Activated CD8-positive, alpha-beta T cell treated with anti-CD3 and anti-CD28 coated beads for 36 hours (primary cell): ENCODE data around the gene CDC25B. TPM values are rescaled to one million over a fixed set of nuclear protein-coding genes. Genes with fewer than 3 reads are reported as not detected.

ENCODE experiments used
- ATAC-seq: fragments of 200-7000 bp; cut with Tn5 transposase; one replicate; pipeline ENCODE4 v1.10.0; 2021; ENCODE audit warnings: mild to moderate bottlenecking, moderate library complexity
- CTCF ChIA-PET: fragments of 350-600 bp; sonication (Branson Sonifier 250); formaldehyde crosslinking; loops from one replicate; lab custom pipeline; 2021; ENCODE audit warnings: antibody characterized with exemption; lab: Charles Lee
- POLR2A ChIA-PET: fragments of 350-600 bp; sonication (Branson Sonifier 250); formaldehyde crosslinking; loops from one replicate; lab custom pipeline; 2021; ENCODE audit warnings: antibody characterized with exemption; lab: Charles Lee
- DNase-seq: peaks from one replicate; pipeline ENCODE4 v3.0.0-alpha.2; 2020
- H3K27ac Mint-ChIP-seq: one replicate; pipeline ENCODE4 v1.8.0; 2021; ENCODE audit warnings: mild to moderate bottlenecking, mixed read lengths
- H3K27me3 Mint-ChIP-seq: one replicate; pipeline ENCODE4 v1.8.0; 2021; ENCODE audit warnings: mixed read lengths
- H3K36me3 Mint-ChIP-seq: one replicate; pipeline ENCODE4 v1.8.0; 2021; ENCODE audit warnings: low read depth, mixed read lengths
- H3K4me1 Mint-ChIP-seq: one replicate; pipeline ENCODE4 v1.8.0; 2021; ENCODE audit warnings: low read depth, mixed read lengths
- H3K4me3 Mint-ChIP-seq: one replicate; pipeline ENCODE4 v1.8.0; 2021; ENCODE audit warnings: mild to moderate bottlenecking, moderate library complexity, mixed read lengths
- H3K9me3 Mint-ChIP-seq: one replicate; pipeline ENCODE4 v1.8.0; 2021; ENCODE audit warnings: mixed read lengths
- intact Hi-C: fragments of 100-400 bp; cut with micrococcal nuclease; formaldehyde crosslinking; loops from one replicate; pipeline ENCODE4 v1.10.0; 2022
- total RNA-seq, 2 experiments: library from RNA; stranded (reverse); gene quantifications; one replicate each; pipeline ENCODE4 v1.2.3, GENCODE V29; 2021
- TF ChIP-seq, protein P1 (sequence below): fragments of 200-600 bp; IDR thresholded peaks from one replicate; pipeline ENCODE4 v1.8.0; 2022; ENCODE audit warnings: antibody characterized with exemption, mild to moderate bottlenecking

CDC25B gene
- total RNA-seq, 2 experiments from 2014 or later, result 66.9 to 67.1 TPM

- intact Hi-C loops, result loop anchor here (5.0 kb wide), 1 partner anchor 74 kb away; no protein-coding TSS in a partner anchor
- ChIA-PET POLR2A (interaction anchor here (1.3 to 4.7 kb wide), 3 partner anchors 15 to 54 kb away, joined by 3 to 46 read pairs (median 18); partner anchors contain the start of genes ADISSP and AP5S1), CTCF (interaction anchor here (2.9 to 5.9 kb wide), 3 partner anchors 17 to 37 kb away, joined by 10 to 69 read pairs (median 30); partner anchors contain the start of genes ADISSP and AP5S1)
- Mint-ChIP-seq H3K27ac (peak overlapping the region; percentile 60), H3K4me1 (peaks cover 44% of the 10 kb centered on the region), H3K36me3 (peaks cover 13% of the 10 kb centered on the region), H3K9me3 (no peaks in the 10 kb centered on the region), H3K4me3 (no peak overlapping the region), H3K27me3 (peaks cover 12% of the 10 kb centered on the region)
- ATAC-seq, result no peak
- TF ChIP-seq, protein P1, sequence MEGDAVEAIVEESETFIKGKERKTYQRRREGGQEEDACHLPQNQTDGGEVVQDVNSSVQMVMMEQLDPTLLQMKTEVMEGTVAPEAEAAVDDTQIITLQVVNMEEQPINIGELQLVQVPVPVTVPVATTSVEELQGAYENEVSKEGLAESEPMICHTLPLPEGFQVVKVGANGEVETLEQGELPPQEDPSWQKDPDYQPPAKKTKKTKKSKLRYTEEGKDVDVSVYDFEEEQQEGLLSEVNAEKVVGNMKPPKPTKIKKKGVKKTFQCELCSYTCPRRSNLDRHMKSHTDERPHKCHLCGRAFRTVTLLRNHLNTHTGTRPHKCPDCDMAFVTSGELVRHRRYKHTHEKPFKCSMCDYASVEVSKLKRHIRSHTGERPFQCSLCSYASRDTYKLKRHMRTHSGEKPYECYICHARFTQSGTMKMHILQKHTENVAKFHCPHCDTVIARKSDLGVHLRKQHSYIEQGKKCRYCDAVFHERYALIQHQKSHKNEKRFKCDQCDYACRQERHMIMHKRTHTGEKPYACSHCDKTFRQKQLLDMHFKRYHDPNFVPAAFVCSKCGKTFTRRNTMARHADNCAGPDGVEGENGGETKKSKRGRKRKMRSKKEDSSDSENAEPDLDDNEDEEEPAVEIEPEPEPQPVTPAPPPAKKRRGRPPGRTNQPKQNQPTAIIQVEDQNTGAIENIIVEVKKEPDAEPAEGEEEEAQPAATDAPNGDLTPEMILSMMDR, result no peak
- DNase-seq, result no peak
These were observed 12.5 kb upstream of the CDC25B start for GRCh38 chr20:3783511-3784195.

DNA sequence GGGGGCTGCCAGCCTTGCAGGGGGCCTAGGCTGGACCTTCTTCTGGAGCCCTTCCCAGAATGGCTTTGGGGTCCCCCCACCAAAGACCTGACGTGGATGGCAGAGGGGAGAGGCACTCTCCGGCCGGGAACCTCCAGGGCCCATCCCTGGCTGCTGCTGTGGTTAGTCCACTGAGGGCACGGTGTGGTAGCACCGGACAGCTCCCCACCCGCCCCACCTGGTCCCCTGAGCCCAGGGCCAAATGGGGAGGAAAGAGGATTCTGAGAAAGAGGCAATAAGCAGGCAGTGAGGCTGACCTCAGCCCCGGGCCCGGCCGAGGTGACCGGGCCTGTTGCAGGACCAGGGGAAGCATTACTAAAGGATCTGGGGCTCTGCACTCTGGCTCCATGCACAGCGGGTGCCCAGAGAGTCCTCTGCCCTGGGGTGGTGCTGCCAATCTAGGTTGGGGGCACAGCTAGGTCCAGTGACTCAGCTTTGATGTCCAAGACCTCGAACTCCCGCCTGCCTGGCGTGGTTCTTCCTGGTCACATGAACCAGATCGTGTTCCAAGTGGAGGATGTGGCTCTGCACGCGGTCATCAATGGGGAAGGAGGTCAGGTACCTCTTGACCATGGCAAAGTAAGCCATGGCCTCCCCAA is 11.8 kb upstream of the CDC25B start:
- H3K9me3 Mint-ChIP-seq, result no peaks in the 10 kb centered on the region
- ATAC-seq, result no peak
- CTCF ChIA-PET, result interaction anchor here (5.4 to 5.9 kb wide), 2 partner anchors 17 to 35 kb away, joined by 30 to 69 read pairs; partner anchors contain the start of genes ADISSP and AP5S1
- H3K4me3 Mint-ChIP-seq, result peak overlapping the region; percentile 44
- no peak overlapping the region for H3K27ac Mint-ChIP-seq
- peaks cover 13% of the 10 kb centered on the region for H3K36me3 Mint-ChIP-seq
- TF ChIP-seq, protein P1, result no peak
- no peak for DNase-seq
- H3K4me1 Mint-ChIP-seq, result peaks cover 49% of the 10 kb centered on the region
- peaks cover 8% of the 10 kb centered on the region for H3K27me3 Mint-ChIP-seq
- POLR2A ChIA-PET, result interaction anchor here (1.3 to 4.7 kb wide), 4 partner anchors 16 to 53 kb away, joined by 3 to 46 read pairs (median 24); partner anchors contain the start of genes ADISSP and AP5S1
- intact Hi-C loops, result loop anchor here (5.0 kb wide), 1 partner anchor 73 kb away; no protein-coding TSS in a partner anchor

DNA sequence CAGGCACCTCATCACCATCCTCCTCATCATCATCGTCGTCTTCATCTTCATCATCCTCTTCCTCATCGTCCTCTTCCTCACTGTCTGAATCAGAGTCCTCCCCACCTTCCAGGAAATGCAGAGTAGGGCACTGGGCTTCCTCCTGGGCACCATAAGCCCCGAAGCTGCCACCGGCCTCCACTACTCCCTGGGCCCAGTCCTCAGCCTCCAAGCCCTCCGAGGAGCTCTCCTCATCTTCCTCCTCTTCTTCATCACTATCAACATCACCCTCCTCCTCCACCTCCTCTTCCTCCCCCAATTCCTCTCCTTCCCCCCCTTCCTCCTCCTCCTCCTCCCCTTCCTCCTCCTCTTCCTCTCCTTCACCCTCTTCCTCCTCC is 11.3 kb upstream of the CDC25B start:
- DNase-seq, result no peak
- H3K4me3 Mint-ChIP-seq, result peak overlapping the region; percentile 44
- H3K9me3 Mint-ChIP-seq, result no peaks in the 10 kb centered on the region
- no peak for ATAC-seq
- ChIA-PET POLR2A (interaction anchor here (1.0 to 4.7 kb wide), 5 partner anchors 11 to 35 kb away, joined by 3 to 46 read pairs (median 18); partner anchors contain the start of genes ADISSP, AP5S1 and CDC25B), CTCF (interaction anchor here (5.4 to 5.9 kb wide), 2 partner anchors 18 to 35 kb away, joined by 30 to 69 read pairs; partner anchors contain the start of genes ADISSP and AP5S1)
- intact Hi-C loops, result loop anchor here (5.0 kb wide), 1 partner anchor 72 kb away; no protein-coding TSS in a partner anchor
- peaks cover 49% of the 10 kb centered on the region for H3K4me1 Mint-ChIP-seq
- H3K27me3 Mint-ChIP-seq, result peaks cover 4% of the 10 kb centered on the region
- H3K36me3 Mint-ChIP-seq, result peaks cover 13% of the 10 kb centered on the region
- TF ChIP-seq, protein P1, result no peak
- peak overlapping the region; percentile 66 for H3K27ac Mint-ChIP-seq

GRCh38 chr20:3785240-3786125 is 10.6 kb upstream of the CDC25B start:
- H3K9me3 Mint-ChIP-seq, result no peaks in the 10 kb centered on the region
- peak overlapping the region; percentile 80 for H3K4me3 Mint-ChIP-seq
- ATAC-seq (no peak), DNase-seq (no peak)
- H3K27me3 Mint-ChIP-seq, result peaks cover 2% of the 10 kb centered on the region
- peaks cover 13% of the 10 kb centered on the region for H3K36me3 Mint-ChIP-seq
- H3K27ac Mint-ChIP-seq, result peak overlapping the region; percentile 66
- POLR2A ChIA-PET, result interaction anchor here (0.7 to 4.7 kb wide), 9 partner anchors 8 to 41 kb away, joined by 3 to 46 read pairs (median 8); partner anchors contain the start of genes ADISSP, AP5S1 and CDC25B
- H3K4me1 Mint-ChIP-seq, result peaks cover 48% of the 10 kb centered on the region
- TF ChIP-seq, protein P1, result no peak
- intact Hi-C loops, result loop anchor here (2.0 kb wide), 1 partner anchor 35 kb away; the partner anchor contains the start of gene AP5S1
- CTCF ChIA-PET, result interaction anchor here (0.7 to 5.9 kb wide), 13 partner anchors 8 to 104 kb away, joined by 3 to 69 read pairs (median 5); partner anchors contain the start of genes ADISSP, AP5S1 and CDC25B
